ENCODE data around the gene GPSM3.

The GPSM3 gene, protein sequence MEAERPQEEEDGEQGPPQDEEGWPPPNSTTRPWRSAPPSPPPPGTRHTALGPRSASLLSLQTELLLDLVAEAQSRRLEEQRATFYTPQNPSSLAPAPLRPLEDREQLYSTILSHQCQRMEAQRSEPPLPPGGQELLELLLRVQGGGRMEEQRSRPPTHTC

GRCh38 chr6:32192608-32193039 is at the start of gene GPSM3:
GPSM3 (minus strand) TSS chr6:32192643; CDS start chr6:32192513, 130 bp downstream.
- peak within 1 kb of the TSS; percentile 67 to 75 for H3K4me3 ChIP-seq (ENCODE audit: low read depth in 1 of 2, low read length in 2 of 2)

GRCh38 chr6:32240686-32241085 is 48.2 kb upstream of the GPSM3 start:
- no peaks in the 10 kb centered on the region for H3K9me3 ChIP-seq (ENCODE audit: control insufficient read depth in 1 of 2, low read length in 2 of 2)
- H3K27ac ChIP-seq (ENCODE audit: low read depth, low read length) = no peak overlapping the region
- H3K36me3 ChIP-seq (ENCODE audit: control insufficient read depth in 1 of 2, insufficient read depth in 2 of 2, low read length in 2 of 2) = no peaks in the 10 kb centered on the region
- no peak overlapping the region for H3K4me3 ChIP-seq (ENCODE audit: low read depth in 1 of 2, low read length in 2 of 2)
- H3K9ac ChIP-seq (ENCODE audit: low read depth in 1 of 2, low read length in 2 of 2) = no peak overlapping the region
- peaks cover 0 to 5% of the 10 kb centered on the region in 2 donors for H3K27me3 ChIP-seq (ENCODE audit: control insufficient read depth in 1 of 2, insufficient read depth in 2 of 2, low read length in 2 of 2)
- peaks cover 0 to 4% of the 10 kb centered on the region in 2 donors for H3K4me1 ChIP-seq (ENCODE audit: control insufficient read depth in 1 of 2, insufficient read depth in 2 of 2, low read length in 2 of 2)

More at GRCh38 chr6:32192608-32193039, at the start of gene GPSM3:
- Histone ChIP-seq H3K9me3 (ENCODE audit: control insufficient read depth in 1 of 2, low read length in 2 of 2) (no peaks in the 10 kb centered on the region), H3K9ac (ENCODE audit: low read depth in 1 of 2, low read length in 2 of 2) (peak within 1 kb of the TSS; percentile 85 to 86), H3K27me3 (ENCODE audit: control insufficient read depth in 1 of 2, insufficient read depth in 2 of 2, low read length in 2 of 2) (no peaks in the 10 kb centered on the region), H3K36me3 (ENCODE audit: control insufficient read depth in 1 of 2, insufficient read depth in 2 of 2, low read length in 2 of 2) (peaks cover 0 to 4% of the 10 kb centered on the region in 2 donors), H3K27ac (ENCODE audit: low read depth, low read length) (peak within 1 kb of the TSS; percentile 94), H3K4me1 (ENCODE audit: control insufficient read depth in 1 of 2, insufficient read depth in 2 of 2, low read length in 2 of 2) (peaks cover 58 to 62% of the 10 kb centered on the region in 2 donors)

- H3K4me1 ChIP-seq (ENCODE audit: control insufficient read depth in 1 of 2, insufficient read depth in 2 of 2, low read length in 2 of 2) = no peaks in the 10 kb centered on the region
- no peaks in the 10 kb centered on the region for H3K36me3 ChIP-seq (ENCODE audit: control insufficient read depth in 1 of 2, insufficient read depth in 2 of 2, low read length in 2 of 2)
- H3K27ac ChIP-seq (ENCODE audit: low read depth, low read length) = no peak overlapping the region
- no peak overlapping the region for H3K9ac ChIP-seq (ENCODE audit: low read depth in 1 of 2, low read length in 2 of 2)
- no peak overlapping the region for H3K4me3 ChIP-seq (ENCODE audit: low read depth in 1 of 2, low read length in 2 of 2)
- H3K27me3 ChIP-seq (ENCODE audit: control insufficient read depth in 1 of 2, insufficient read depth in 2 of 2, low read length in 2 of 2) = peaks cover 0 to 5% of the 10 kb centered on the region in 2 donors
- no peaks in the 10 kb centered on the region for H3K9me3 ChIP-seq (ENCODE audit: control insufficient read depth in 1 of 2, low read length in 2 of 2)
Measured at GRCh38 chr6:32239462-32239861, 47.0 kb upstream of the GPSM3 start.

DNA sequence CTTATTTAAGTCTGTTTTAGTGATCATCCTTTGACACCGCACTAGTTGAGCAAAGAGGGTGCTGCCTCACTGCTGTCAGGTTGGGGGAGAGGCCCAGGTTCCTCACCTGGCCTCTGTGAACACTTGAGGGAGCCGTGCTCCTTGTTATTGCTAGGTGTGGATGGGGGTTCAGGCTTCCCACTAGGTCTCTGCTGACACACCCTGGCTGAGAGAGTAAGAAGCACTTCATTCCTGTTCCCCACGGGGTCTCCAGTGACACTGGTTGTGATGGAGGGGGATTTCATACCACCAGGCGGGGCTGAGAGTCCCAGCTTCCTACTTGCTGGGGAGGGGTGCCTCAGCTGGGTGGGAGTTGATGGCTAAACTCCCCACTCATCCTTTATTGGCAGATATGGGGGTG is 42.5 kb upstream of the GPSM3 start:
- H3K9ac ChIP-seq (ENCODE audit: low read depth in 1 of 2, low read length in 2 of 2) = no peak overlapping the region
- H3K36me3 ChIP-seq (ENCODE audit: control insufficient read depth in 1 of 2, insufficient read depth in 2 of 2, low read length in 2 of 2) = no peaks in the 10 kb centered on the region
- no peaks in the 10 kb centered on the region for H3K9me3 ChIP-seq (ENCODE audit: control insufficient read depth in 1 of 2, low read length in 2 of 2)
- no peaks in the 10 kb centered on the region for H3K27me3 ChIP-seq (ENCODE audit: control insufficient read depth in 1 of 2, insufficient read depth in 2 of 2, low read length in 2 of 2)
- H3K27ac ChIP-seq (ENCODE audit: low read depth, low read length) = no peak overlapping the region
- no peaks in the 10 kb centered on the region for H3K4me1 ChIP-seq (ENCODE audit: control insufficient read depth in 1 of 2, insufficient read depth in 2 of 2, low read length in 2 of 2)
- no peak overlapping the region for H3K4me3 ChIP-seq (ENCODE audit: low read depth in 1 of 2, low read length in 2 of 2)

- no peak overlapping the region for H3K27ac ChIP-seq (ENCODE audit: low read depth, low read length)
- H3K27me3 ChIP-seq (ENCODE audit: control insufficient read depth in 1 of 2, insufficient read depth in 2 of 2, low read length in 2 of 2) = no peaks in the 10 kb centered on the region
- no peak overlapping the region for H3K4me3 ChIP-seq (ENCODE audit: low read depth in 1 of 2, low read length in 2 of 2)
- H3K9me3 ChIP-seq (ENCODE audit: control insufficient read depth in 1 of 2, low read length in 2 of 2) = no peaks in the 10 kb centered on the region
- no peaks in the 10 kb centered on the region for H3K4me1 ChIP-seq (ENCODE audit: control insufficient read depth in 1 of 2, insufficient read depth in 2 of 2, low read length in 2 of 2)
- H3K9ac ChIP-seq (ENCODE audit: low read depth in 1 of 2, low read length in 2 of 2) = no peak overlapping the region
- no peaks in the 10 kb centered on the region for H3K36me3 ChIP-seq (ENCODE audit: control insufficient read depth in 1 of 2, insufficient read depth in 2 of 2, low read length in 2 of 2)
Measured at GRCh38 chr6:32226434-32226833, 34.0 kb upstream of the GPSM3 start.

- Histone ChIP-seq H3K9ac (ENCODE audit: low read depth in 1 of 2, low read length in 2 of 2) (no peak overlapping the region), H3K9me3 (ENCODE audit: control insufficient read depth in 1 of 2, low read length in 2 of 2) (no peaks in the 10 kb centered on the region), H3K27me3 (ENCODE audit: control insufficient read depth in 1 of 2, insufficient read depth in 2 of 2, low read length in 2 of 2) (no peaks in the 10 kb centered on the region), H3K4me3 (ENCODE audit: low read depth in 1 of 2, low read length in 2 of 2) (no peak overlapping the region), H3K36me3 (ENCODE audit: control insufficient read depth in 1 of 2, insufficient read depth in 2 of 2, low read length in 2 of 2) (no peaks in the 10 kb centered on the region), H3K4me1 (ENCODE audit: control insufficient read depth in 1 of 2, insufficient read depth in 2 of 2, low read length in 2 of 2) (no peaks in the 10 kb centered on the region), H3K27ac (ENCODE audit: low read depth, low read length) (no peak overlapping the region)
Measured at GRCh38 chr6:32224696-32225095, 32.3 kb upstream of the GPSM3 start.

- Histone ChIP-seq H3K9ac (ENCODE audit: low read depth in 1 of 2, low read length in 2 of 2) (no peak within 1 kb of the TSS), H3K4me3 (ENCODE audit: low read depth in 1 of 2, low read length in 2 of 2) (no peak within 1 kb of the TSS), H3K27ac (ENCODE audit: low read depth, low read length) (no peak within 1 kb of the TSS), H3K36me3 (ENCODE audit: control insufficient read depth in 1 of 2, insufficient read depth in 2 of 2, low read length in 2 of 2) (no peaks in the 10 kb centered on the region), H3K27me3 (ENCODE audit: control insufficient read depth in 1 of 2, insufficient read depth in 2 of 2, low read length in 2 of 2) (peaks cover 0 to 3% of the 10 kb centered on the region in 2 donors), H3K4me1 (ENCODE audit: control insufficient read depth in 1 of 2, insufficient read depth in 2 of 2, low read length in 2 of 2) (no peaks in the 10 kb centered on the region), H3K9me3 (ENCODE audit: control insufficient read depth in 1 of 2, low read length in 2 of 2) (no peaks in the 10 kb centered on the region)
Measured at GRCh38 chr6:32223258-32224235, 31.1 kb upstream of the GPSM3 start, which contains the start of gene NOTCH4. NOTCH4 (minus strand) TSS chr6:32224067; CDS start chr6:32223928, 139 bp downstream.

DNA sequence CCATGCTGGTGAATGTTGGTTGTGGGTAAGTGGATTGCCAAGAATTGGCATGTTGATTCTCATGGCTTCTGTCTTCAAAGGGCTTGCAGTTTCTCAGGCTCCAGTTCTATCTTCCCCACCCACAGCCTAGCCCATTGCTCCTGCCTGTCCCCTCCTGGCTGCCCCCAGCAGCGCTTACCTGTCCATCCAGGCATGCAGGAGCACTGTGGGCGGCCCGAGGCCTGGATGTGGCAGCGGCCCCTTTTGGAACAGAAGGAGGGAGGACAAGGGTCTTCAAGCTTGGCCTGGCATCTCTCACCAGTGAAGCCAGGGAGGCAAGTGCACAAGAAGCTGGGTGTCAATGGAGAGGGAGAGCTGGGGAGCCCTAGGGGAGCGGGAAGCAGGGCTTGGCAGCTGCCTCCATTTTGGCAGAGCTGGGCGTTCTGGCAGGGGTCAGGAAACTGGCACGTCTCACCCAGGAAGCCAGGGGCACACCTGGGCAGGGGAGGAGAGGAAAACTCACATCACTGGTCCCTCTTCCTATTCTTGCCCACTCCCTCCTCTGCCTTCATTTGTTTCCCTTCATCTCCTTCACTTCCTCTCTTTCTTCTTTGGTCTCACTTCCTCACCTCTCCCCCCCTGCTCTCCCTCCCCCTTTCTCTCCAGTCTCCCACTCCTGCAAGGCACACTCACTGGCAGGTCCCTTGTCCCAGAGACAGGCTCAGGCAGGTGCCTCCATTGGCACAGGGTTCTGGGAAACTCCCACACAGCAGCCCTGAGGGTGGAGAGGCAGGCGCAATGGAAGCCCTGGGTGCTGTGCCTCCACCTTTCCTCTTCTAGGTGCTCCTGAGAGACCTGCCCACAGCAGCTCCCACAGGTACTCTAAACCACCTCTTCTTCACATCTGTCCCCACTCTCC is 30.1 kb upstream of the GPSM3 start:
- Histone ChIP-seq H3K4me1 (ENCODE audit: control insufficient read depth in 1 of 2, insufficient read depth in 2 of 2, low read length in 2 of 2) (no peaks in the 10 kb centered on the region), H3K9ac (ENCODE audit: low read depth in 1 of 2, low read length in 2 of 2) (no peak overlapping the region), H3K27ac (ENCODE audit: low read depth, low read length) (no peak overlapping the region), H3K27me3 (ENCODE audit: control insufficient read depth in 1 of 2, insufficient read depth in 2 of 2, low read length in 2 of 2) (peaks cover 0 to 3% of the 10 kb centered on the region in 2 donors), H3K9me3 (ENCODE audit: control insufficient read depth in 1 of 2, low read length in 2 of 2) (no peaks in the 10 kb centered on the region), H3K4me3 (ENCODE audit: low read depth in 1 of 2, low read length in 2 of 2) (no peak overlapping the region), H3K36me3 (ENCODE audit: control insufficient read depth in 1 of 2, insufficient read depth in 2 of 2, low read length in 2 of 2) (no peaks in the 10 kb centered on the region)

DNA sequence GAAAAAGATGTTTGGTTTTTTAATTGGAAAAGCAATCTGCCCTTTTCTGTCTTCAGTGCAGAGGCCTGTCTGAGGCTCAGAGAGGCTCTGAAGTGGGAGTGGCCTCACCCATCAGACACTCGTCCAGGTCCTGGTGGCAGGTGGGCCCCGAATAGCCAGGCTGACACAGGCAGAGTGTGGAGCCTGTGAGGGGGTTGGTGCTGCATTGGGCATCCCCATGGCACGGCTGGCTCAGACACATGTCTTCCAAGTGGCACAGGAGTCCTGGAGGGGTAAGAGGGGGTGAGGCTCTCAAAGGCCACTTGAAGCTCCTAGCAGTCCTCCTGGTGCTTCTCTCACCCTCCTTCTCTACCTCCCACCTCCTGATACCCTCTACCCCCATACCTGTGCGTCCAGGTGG is 27.6 kb upstream of the GPSM3 start:
- Histone ChIP-seq H3K36me3 (ENCODE audit: control insufficient read depth in 1 of 2, insufficient read depth in 2 of 2, low read length in 2 of 2) (no peaks in the 10 kb centered on the region), H3K27me3 (ENCODE audit: control insufficient read depth in 1 of 2, insufficient read depth in 2 of 2, low read length in 2 of 2) (peaks cover 0 to 3% of the 10 kb centered on the region in 2 donors), H3K9ac (ENCODE audit: low read depth in 1 of 2, low read length in 2 of 2) (no peak overlapping the region), H3K9me3 (ENCODE audit: control insufficient read depth in 1 of 2, low read length in 2 of 2) (no peaks in the 10 kb centered on the region), H3K4me1 (ENCODE audit: control insufficient read depth in 1 of 2, insufficient read depth in 2 of 2, low read length in 2 of 2) (no peaks in the 10 kb centered on the region), H3K4me3 (ENCODE audit: low read depth in 1 of 2, low read length in 2 of 2) (no peak overlapping the region), H3K27ac (ENCODE audit: low read depth, low read length) (no peak overlapping the region)
